GM12878 (cell line): ENCODE results near the gene HS3ST3A1. TPM values are rescaled to one million over a fixed set of nuclear protein-coding genes. Genes with fewer than 3 reads are reported as not detected.

ENCODE experiments used
- IRF5 ChIP-seq: fragments of 450-650 bp; IDR thresholded peaks from 2 replicates; pipeline ENCODE4 v1.6.1; 2017; ENCODE audit warnings: borderline replicate concordance
- KAT2A ChIP-seq: conservative IDR thresholded peaks from 2 replicates; pipeline ENCODE4 v1.6.1; 2011; ENCODE audit warnings: low read depth, low read length; ENCODE audit not compliant: control insufficient read depth
- SMAD5 ChIP-seq: IDR thresholded peaks from 2 replicates; pipeline ENCODE4 v1.6.1; 2016; ENCODE audit warnings: antibody characterized with exemption, low read depth
- USF2 ChIP-seq: IDR thresholded peaks from 2 replicates; pipeline ENCODE4 v1.6.1; 2011; ENCODE audit warnings: low read depth, low read length, improper control_type of control experiment, borderline replicate concordance
- polyA plus RNA-seq, 11 experiments: library from polyadenylated mRNA; depleted of rRNA in 4 of 11; unstranded in 6 of 11; stranded (reverse) in 5 of 11; fragments of >200 nt; fragmentation: Nextera tagmentation in 4 of 11; fragmentation: Illumina TruSeq in 1 of 11; extraction: Ambion mirVana in 4 of 11; extraction: Trizol in 1 of 11; gene quantifications; 1 replicate in 1 of 11; 2 replicates in 10 of 11; pipeline versions ENCODE4 v1.2.1 to v1.2.3, GENCODE V29; 2011 to 2016; ENCODE audit warnings: inconsistent platforms in 2 of 11, missing spikeins in 2 of 11, low read depth in 1 of 11
- total RNA-seq, 4 experiments: library from RNA; depleted of rRNA in 3 of 4; stranded (reverse); fragments of >200 nt in 3 of 4; fragmentation: Illumina TruSeq in 1 of 4; extraction: Trizol in 1 of 4; gene quantifications; 2 replicates each; pipeline versions ENCODE4 v1.2.1 to v1.2.3, GENCODE V29; 2013 to 2021
- TF ChIP-seq, protein P1 (sequence below): fragments of 450-650 bp; formaldehyde crosslinking; IDR thresholded peaks from 2 replicates; pipeline ENCODE4 v1.4.0; 2020; ENCODE audit warnings: mild to moderate bottlenecking, moderate library complexity

HS3ST3A1 gene
- total and polyA plus RNA-seq, 10 of the 15 experiments (the other 5 are each of a cell fraction or from before 2014, with no cell fraction given): 0.24 to 0.26 TPM; not detected in 8

DNA sequence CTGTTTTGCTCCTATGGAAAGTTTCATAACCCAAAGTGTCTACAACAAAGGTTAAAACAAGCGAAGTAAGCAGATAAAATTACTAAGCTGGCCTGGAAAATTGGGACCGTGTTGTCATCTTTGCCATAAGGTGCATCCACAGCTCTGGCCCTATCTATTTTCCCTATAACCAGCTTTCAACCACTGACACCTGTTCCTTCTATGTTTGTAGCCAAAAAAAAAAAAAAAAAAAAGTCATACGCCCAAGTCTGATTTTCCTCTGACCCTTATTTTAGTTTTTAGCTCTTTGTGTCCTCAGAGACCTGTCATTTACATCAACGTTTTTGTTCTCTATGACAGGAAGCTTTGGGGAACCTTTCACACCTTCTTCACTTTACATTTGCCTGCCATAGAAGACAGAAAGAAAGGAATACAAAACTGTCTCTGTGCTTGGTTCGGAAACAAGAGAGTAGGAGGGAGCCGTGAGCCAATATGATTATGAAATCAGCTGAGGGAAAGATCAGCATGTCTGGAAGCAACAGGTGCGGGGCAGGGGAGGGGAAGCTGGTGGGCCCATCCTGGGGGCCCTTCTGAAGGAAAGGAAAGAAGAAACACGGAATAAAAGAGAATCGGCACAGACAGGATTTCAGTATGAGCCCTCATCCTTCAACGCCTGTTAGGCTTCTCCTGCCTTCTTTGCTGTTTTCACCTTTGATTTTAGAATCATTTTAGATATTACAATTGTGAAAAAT lies 8.5 kb downstream of the HS3ST3A1 start (continued):
- TF ChIP-seq, protein P1, sequence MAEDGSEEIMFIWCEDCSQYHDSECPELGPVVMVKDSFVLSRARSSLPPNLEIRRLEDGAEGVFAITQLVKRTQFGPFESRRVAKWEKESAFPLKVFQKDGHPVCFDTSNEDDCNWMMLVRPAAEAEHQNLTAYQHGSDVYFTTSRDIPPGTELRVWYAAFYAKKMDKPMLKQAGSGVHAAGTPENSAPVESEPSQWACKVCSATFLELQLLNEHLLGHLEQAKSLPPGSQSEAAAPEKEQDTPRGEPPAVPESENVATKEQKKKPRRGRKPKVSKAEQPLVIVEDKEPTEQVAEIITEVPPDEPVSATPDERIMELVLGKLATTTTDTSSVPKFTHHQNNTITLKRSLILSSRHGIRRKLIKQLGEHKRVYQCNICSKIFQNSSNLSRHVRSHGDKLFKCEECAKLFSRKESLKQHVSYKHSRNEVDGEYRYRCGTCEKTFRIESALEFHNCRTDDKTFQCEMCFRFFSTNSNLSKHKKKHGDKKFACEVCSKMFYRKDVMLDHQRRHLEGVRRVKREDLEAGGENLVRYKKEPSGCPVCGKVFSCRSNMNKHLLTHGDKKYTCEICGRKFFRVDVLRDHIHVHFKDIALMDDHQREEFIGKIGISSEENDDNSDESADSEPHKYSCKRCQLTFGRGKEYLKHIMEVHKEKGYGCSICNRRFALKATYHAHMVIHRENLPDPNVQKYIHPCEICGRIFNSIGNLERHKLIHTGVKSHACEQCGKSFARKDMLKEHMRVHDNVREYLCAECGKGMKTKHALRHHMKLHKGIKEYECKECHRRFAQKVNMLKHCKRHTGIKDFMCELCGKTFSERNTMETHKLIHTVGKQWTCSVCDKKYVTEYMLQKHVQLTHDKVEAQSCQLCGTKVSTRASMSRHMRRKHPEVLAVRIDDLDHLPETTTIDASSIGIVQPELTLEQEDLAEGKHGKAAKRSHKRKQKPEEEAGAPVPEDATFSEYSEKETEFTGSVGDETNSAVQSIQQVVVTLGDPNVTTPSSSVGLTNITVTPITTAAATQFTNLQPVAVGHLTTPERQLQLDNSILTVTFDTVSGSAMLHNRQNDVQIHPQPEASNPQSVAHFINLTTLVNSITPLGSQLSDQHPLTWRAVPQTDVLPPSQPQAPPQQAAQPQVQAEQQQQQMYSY (CRISPR knock-in tag): no peak
- TF ChIP-seq USF2 (no peak), IRF5 (no peak), KAT2A (no peak), SMAD5 (no peak)
